ENCODE results near the gene DIS3L2.
"Not testable (repeated sequence)": the region's sequence is repeated elsewhere in the genome, so short reads cannot be mapped to it uniquely, and the experiment has no call there.

DNA sequence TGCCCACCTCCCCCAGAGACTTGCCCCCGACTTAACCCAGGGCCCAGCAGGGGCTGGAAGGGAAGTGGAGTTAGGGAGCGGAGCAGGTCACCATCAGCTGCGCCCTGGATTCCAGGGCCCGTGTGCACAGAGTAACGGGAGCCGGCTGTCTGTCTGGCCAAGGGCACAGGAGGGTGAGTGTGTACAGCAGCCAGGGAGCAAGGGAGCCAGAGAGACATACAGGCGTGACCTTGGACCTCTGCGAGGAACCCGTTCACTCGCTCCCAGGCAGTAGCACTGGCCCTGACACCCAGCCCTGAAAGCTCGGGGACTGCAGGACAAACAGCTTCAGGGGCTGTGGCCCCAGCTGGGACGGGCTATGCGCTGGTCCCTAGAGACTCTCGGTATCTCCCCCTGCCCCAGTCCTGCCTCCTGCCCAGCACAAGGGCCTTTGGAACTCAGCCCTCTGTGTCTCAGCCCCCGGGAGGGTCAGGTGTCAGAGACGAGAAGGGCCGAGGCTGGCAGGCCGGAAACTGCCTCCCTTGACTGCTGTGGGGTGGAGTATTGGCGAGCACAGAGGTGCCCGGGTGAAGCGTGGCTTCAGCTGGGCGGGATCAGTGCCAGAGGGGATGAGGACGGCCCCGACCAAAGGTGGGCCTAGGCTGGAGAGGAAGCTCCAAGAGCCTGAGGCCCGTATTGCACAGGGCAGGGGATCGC, 370.9 kb downstream of the DIS3L2 start:
- TF ChIP-seq, protein P1, sequence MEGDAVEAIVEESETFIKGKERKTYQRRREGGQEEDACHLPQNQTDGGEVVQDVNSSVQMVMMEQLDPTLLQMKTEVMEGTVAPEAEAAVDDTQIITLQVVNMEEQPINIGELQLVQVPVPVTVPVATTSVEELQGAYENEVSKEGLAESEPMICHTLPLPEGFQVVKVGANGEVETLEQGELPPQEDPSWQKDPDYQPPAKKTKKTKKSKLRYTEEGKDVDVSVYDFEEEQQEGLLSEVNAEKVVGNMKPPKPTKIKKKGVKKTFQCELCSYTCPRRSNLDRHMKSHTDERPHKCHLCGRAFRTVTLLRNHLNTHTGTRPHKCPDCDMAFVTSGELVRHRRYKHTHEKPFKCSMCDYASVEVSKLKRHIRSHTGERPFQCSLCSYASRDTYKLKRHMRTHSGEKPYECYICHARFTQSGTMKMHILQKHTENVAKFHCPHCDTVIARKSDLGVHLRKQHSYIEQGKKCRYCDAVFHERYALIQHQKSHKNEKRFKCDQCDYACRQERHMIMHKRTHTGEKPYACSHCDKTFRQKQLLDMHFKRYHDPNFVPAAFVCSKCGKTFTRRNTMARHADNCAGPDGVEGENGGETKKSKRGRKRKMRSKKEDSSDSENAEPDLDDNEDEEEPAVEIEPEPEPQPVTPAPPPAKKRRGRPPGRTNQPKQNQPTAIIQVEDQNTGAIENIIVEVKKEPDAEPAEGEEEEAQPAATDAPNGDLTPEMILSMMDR (conservative IDR thresholded peaks at IDR 0.05; ENCODE audit: low read length), result not testable (repeated sequence)
- TF ChIP-seq EZH2phosphoT487 (IDR thresholded peaks at IDR 0.05; ENCODE audit: borderline replicate concordance, low read depth, low read length), result not testable (repeated sequence)

Measured in OCI-LY7 (cell line).